Activated CD4-positive, CD25-positive, alpha-beta regulatory T cell treated with anti-CD3 and anti-CD28 coated beads, Interleukin-2, amount 50 U/mL, for 24 hours (primary cell): ENCODE measurements around the gene HMGCS1.
"Not testable (repeated sequence)": the region's sequence is repeated elsewhere in the genome, so short reads cannot be mapped to it uniquely, and the experiment has no call there.

Source experiments
- ATAC-seq, 2 donors: fragments of 150-1000 bp; cut with Tn5 transposase; one replicate each; pipeline ENCODE4 v1.10.0; 2021; ENCODE audit warnings: mild to moderate bottlenecking in 1 of 2, moderate library complexity in 1 of 2

Gene HMGCS1

DNA sequence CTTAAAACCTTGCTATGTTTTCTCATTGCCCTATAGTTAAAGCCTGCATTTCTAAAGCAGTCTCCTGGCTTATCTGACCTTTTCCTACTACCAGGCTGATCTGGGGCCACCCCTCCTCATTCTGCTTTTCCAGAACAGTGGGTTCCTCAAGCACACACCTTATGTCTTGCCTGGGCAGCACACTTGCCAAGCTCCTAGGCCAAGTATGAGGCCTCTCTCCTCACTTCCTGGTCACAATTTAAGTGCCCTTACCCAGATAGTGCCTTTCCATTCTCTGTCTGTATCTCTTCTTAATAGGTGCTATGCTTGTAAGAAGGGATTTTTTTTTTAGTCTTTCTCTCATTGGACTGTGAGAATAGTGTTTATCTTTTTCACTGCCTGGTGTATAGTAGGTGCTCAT lies 39.7 kb downstream of the HMGCS1 start:
- ATAC-seq, result no peak

DNA sequence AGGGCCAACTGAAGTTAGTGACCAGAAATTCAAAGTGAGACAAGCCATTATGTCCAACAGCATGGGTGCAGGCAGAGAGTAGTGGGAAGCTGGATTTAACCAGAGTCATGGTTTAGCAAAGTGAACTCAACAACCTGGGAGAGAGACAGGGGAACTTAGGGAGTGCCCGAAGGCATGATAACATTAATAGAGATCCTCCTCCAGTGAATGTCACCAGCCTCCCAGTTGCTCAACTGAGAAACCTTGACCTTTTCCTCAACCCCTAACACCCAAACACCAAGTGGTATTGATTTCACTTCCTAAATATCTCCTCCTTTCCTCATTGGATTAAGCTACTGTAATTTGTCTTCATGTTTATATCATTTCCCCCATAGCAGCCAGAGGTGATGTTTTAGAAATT lies 42.6 kb downstream of the HMGCS1 start:
- ATAC-seq, result no peak

DNA sequence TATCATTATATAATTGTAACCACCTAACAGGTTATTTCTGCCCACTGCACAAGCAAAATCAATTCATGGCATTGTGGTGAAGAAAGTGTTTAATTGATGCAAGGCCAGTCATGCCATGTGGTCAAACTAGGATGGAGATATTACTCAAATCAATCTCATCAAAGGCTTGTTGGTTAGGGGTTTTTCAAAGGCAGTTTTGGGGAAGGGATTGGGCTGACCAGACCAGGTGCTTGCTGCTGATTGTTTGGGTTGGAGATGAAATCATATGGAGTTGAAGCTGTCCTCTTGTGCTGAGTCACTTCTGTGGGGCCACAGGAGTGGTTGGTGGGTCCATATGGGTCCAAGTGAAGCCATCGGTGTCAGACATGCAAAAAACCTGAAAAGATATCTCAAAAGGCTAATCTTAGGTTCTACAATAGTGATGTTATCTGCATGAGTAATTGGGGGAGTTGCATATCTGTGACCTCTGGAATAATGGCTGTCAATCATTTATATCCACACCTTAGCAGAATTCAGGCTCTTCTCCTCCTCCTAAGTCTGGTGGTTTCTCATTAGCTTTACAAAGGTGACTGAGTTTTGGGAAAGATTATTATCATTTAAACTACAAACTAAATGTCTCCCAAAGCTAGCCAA lies 44.9 kb downstream of the HMGCS1 start:
- ATAC-seq, result no peak

DNA sequence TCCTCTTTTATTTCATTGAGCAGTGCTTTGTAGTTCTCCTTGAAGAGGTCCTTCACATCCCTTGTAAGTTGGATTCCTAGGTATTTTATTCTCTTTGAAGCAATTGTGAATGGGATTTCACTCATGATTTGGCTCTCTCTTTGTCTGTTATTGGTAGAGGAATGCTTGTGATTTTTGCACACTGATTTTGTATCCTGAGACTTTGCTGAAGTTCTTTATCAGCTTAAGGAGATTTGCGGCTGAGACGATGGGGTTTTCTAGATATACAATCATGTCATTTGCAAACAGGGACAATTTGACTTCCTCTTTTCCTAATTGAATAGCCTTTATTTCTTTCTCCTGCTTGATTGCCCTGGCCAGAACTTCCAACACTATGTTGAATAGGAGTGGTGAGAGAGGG lies 50.9 kb downstream of the HMGCS1 start:
- not testable (repeated sequence) for ATAC-seq

DNA sequence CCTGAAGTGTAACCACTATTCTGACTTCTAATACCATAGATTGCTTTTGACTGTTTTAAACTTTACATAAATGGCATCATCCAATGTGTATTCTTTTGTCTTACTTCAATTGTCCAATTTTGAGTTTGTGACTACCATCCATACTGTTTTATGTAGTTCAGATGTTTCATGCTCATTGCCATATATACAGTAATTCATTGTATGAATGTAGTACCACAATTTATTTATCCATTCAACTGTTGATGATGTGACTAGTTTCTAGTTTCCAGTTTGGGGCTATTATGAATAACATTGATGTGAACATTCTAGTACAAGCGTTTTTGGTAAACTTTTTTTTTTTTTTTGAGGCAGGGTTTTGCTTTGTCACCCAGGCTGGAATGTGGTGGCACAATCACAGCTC lies 55.1 kb downstream of the HMGCS1 start:
- ATAC-seq, result peak in 1 of 2 donors; percentile 68

DNA sequence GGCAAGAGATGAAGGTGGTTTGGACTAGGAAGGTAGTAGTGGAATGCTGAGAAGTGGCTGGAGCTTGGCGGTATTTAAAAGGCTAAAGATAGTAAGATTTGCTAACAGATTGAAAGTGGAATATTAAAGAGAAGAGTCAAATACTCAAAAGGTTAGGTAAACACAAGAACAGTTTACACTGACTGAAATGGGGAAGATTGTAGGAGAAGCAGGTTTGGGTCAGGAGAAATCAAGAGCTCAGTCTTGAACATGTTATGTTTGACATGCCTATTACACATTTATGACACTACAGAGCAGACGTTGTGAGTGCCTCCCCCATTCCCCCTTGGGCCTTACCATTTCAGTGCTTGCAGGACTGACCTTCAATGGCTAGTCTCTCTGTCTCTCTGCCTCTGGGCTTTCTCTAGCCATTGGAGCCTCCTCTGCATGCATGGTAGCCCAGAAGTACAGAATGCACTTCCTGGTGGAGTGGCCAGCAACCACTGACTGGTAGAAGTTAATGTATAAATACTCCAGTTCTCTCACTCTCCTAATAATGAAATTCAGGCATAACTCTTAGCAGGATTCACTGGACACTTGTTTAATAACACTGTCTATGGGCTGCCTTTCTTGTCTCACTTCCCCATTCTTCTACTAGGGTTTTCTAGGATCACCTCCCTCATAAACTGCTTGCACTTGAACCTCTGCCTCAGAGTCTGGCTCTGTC lies 56.8 kb downstream of the HMGCS1 start:
- no peak for ATAC-seq

DNA sequence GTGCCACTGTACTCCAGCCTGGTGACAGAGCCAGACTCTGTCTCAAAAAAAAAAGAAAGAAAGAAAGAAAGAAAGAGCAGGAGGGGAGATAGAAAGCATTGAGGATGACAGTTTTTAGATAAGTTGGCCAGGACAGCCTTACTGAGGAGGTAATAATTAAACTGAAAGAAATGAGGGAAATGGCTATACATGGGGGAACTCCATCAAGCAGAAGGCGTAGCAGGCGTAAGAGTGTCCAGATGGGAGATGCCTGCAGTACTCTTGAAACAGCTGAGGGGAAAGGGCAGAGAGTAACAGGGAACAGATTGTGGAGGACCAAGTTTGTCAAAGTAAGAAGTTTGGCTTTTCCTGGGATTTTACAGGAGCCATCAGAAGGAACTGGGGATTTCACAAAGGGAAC lies 57.5 kb downstream of the HMGCS1 start:
- no peak for ATAC-seq

DNA sequence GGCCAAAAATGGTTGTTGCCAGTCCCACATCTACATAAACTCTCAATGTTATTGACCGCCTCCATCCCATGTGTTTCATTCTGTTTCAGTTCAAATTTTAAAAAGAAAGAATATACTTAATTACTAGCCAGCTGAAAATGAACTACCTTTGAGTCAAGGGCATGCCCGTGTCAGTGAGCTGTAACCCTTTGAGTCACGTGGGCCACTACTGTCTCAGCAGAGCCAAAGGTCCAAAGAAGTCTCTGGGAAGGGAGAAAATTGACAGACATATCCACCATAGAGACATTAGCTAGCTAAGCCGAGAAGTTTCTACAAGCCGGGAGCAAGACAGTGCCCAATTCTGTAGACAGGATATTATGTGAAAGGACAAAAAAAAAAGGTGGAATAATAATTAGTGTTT lies 61.5 kb downstream of the HMGCS1 start:
- no peak for ATAC-seq

DNA sequence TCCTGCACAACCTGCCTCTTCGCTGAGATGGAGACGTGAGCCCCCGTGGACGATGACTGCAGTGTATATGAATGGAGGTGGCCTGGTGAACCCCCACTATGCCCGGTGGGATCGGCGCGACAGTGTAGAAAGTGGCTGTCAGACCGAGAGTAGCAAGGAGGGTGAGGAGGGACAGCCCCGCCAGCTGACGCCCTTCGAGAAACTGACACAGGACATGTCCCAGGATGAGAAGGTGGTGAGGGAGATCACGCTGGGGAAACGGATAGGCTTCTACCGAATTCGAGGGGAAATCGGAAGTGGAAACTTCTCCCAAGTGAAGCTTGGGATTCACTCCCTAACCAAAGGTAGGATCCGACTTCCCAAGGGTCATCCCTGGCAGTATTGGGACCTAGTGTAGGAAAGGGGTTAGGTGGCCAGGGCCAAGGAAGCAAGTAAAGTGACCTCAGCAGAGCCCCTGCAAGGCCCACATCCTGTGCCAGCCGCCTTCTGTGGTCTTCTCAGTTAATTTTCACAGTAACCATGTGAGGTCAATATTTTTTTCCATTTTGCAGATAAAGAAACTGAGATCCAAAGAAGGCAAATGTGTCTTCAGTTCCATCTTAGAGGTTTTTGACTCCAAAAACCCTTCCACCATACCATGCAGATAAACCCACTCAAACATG lies 67.4 kb downstream of the HMGCS1 start:
- ATAC-seq, result no peak

DNA sequence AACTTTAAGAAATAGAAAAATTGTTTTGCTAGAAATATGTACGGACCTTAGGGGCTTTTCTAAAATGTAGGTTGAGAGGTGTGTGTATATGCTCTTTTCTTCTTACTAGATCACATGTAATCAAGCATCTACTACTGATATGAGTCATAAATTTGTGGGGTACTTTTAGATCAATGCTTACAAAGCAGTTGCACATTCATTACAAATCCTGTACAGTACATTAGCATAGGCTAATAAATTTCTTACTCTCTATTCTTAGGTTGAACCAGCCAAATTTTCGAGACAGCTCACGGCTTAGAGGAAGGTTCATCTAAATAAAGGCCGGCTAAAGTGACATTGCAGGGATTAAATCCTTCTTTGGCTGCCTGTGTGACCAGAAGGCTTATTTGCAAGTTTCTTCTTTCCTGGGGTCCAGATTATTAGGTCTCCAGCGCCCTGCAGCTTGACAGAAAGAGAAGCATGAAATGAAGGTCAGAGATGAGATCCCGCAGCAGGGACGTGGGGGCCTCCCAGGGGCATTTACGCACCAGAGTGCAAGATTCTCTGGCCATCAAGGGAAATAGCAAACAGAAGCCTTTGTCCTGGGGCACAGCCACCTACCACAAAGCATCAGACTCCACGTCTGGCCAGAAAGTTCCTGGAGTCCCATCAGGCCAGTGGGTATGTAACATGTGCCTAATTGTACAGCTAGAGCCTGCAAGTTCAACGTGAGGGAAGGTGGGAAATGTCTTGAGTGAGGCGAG lies 68.2 kb downstream of the HMGCS1 start:
- ATAC-seq, result peak; percentile 83 to 85

DNA sequence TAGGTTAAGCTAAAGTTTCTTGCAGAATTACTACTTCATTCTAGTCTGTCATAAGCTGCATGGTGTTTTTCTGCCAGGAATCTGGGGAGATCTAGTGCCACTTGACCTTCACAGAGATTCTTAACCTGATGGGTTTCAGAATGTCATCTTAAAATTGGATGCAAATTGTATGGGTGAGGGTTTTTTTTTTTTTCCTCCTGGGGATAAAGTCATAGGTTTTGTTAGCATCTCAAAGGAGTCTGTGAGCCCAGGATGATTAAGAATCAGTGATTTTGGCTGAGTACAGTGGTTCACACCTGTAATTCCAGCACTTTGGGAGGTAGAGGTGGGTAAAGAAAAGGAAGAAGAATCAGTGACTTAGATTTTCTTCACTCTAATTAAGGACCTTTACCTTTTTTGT lies 69.9 kb downstream of the HMGCS1 start:
- no peak for ATAC-seq

DNA sequence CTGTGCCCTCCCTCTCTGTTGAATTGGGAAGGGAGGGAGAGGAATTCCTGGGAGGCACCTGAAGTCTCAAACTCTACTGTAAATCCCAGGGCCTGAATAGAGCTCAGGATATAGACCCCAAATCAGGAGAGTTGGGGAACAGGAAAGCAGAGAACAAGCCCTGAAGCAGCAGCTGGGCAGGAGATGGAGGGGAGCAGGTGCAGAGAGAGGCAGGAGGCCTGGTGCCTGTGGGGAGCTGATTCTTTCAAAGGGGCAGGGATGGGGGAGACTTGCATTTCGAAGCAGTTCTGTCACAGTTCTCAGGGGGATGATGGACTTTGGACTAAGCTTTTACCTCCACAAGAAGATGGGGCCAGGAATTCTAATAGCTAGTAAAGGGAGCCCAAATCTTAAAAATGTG lies 71.0 kb downstream of the HMGCS1 start:
- ATAC-seq, result no peak
